GM20000 (cell line): ENCODE data around the gene NAA50.

Experiments
- DNase-seq: peaks from one replicate; pipeline ENCODE4 v3.0.0; 2012; ENCODE audit warnings: low spot score
- TF ChIP-seq, protein P1 (sequence below): IDR thresholded peaks from 2 replicates; pipeline ENCODE4 v1.5.1; 2012; ENCODE audit warnings: mild to moderate bottlenecking, control low read depth; ENCODE audit errors: extremely low read depth, missing control alignments

The NAA50 gene

GRCh38 chr3:113741620-113742019, 4.4 kb downstream of the NAA50 start:
- TF ChIP-seq, protein P1, sequence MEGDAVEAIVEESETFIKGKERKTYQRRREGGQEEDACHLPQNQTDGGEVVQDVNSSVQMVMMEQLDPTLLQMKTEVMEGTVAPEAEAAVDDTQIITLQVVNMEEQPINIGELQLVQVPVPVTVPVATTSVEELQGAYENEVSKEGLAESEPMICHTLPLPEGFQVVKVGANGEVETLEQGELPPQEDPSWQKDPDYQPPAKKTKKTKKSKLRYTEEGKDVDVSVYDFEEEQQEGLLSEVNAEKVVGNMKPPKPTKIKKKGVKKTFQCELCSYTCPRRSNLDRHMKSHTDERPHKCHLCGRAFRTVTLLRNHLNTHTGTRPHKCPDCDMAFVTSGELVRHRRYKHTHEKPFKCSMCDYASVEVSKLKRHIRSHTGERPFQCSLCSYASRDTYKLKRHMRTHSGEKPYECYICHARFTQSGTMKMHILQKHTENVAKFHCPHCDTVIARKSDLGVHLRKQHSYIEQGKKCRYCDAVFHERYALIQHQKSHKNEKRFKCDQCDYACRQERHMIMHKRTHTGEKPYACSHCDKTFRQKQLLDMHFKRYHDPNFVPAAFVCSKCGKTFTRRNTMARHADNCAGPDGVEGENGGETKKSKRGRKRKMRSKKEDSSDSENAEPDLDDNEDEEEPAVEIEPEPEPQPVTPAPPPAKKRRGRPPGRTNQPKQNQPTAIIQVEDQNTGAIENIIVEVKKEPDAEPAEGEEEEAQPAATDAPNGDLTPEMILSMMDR = no peak
- DNase-seq = no peak

DNA sequence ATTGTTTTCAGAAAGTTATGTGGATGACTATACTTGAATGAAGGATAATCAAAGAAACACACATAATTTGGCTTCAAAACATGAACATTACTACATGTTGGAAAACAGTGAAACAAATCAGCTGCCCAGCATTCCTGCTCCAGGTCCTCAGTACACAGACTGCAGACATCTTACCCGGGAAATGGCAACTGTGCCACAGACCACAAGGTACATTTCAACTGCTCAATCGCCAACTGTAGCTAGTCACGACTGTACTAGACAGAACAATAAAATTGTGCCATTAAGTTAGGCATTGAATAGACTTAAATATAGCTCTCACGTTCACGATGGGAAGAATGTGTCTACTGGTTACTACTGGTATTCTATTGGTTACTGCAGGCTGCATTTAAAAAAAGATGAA, 5.0 kb downstream of the NAA50 start:
- DNase-seq = no peak
- TF ChIP-seq, protein P1 = no peak

- peak; percentile 40 for DNase-seq
- TF ChIP-seq, protein P1 = peak; percentile 39
These were observed 9.4 kb downstream of the NAA50 start for GRCh38 chr3:113736548-113737089.

- TF ChIP-seq, protein P1 = no peak
- no peak for DNase-seq
These were observed 14.4 kb downstream of the NAA50 start for GRCh38 chr3:113731694-113732093.

DNA sequence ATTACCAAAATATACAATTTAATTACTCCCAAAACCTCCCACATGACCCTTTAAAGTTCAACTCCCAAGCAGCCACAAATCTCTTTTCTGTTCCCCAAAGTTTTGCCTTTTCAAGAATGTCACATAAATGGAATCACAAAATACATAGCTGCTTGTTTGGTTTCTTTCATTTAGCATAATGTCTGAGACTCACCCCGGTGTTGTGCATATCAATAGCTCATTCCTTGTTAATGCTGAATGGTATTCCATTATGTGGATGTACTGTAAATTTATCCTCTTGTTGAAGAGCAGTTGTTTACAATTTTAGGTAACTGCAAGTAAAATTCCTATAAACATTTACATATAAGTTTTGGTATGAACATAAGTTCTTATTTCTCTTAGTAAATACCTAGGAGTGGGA, 15.5 kb downstream of the NAA50 start:
- DNase-seq = no peak
- TF ChIP-seq, protein P1 = no peak

- no peak for DNase-seq
- TF ChIP-seq, protein P1 = no peak
These were observed 17.4 kb downstream of the NAA50 start for GRCh38 chr3:113728661-113729060.

DNA sequence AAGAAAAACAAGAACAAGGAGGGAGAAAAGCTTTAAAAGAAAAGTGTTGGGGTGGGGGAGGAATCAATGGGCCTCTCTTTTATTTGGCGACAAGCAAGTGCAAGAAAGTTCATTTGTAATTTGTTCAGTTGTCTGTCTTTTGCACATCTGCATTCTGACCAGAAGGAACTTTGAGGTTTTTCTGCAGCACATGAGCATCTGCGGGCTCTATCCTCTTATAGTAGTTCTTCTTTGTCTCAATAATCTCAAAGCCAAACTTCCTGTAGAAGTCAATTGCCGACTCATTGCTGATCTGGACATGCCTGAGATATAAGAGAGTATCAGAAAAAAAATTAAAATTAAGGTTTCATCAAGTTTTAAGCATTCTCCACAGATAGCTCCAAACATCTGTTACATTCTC, 24.4 kb downstream of the NAA50 start:
- TF ChIP-seq, protein P1 = no peak
- DNase-seq = no peak
